ENCODE results near the gene CPO.

CPO gene

GRCh38 chr2:207015901-207016300 lies 76.6 kb downstream of the CPO start:
- DNase-seq (ENCODE audit: low read depth): no peak
